Activated T-helper 1 cell treated with anti-CD3 and anti-CD28 coated beads, Interleukin-12 subunit alpha, Interleukin-12 subunit beta, Interleukin-2, Interleukin-4 antibody, amounts not matched to agents 30 ng/mL and 10 ng/mL and 1 ng/mL, durations not matched to agents 14 hours and 24 hours and 36 hours (primary cell): ENCODE measurements around the gene MLLT6. TPM values are rescaled to one million over a fixed set of nuclear protein-coding genes. Genes with fewer than 3 reads are reported as not detected.

Source experiments
- DNase-seq: peaks from one replicate; pipeline ENCODE4 v3.0.0; 2021; ENCODE audit warnings: low spot score
- H3K27ac Mint-ChIP-seq: one replicate; pipeline ENCODE4 v1.8.0; 2021; ENCODE audit warnings: mild to moderate bottlenecking, mixed read lengths
- H3K27me3 Mint-ChIP-seq: one replicate; pipeline ENCODE4 v1.8.0; 2022; ENCODE audit warnings: mild to moderate bottlenecking, moderate library complexity, mixed read lengths; ENCODE audit not compliant: insufficient read depth
- H3K36me3 Mint-ChIP-seq: one replicate; pipeline ENCODE4 v1.8.0; 2021; ENCODE audit warnings: low read depth, mixed read lengths
- H3K4me1 Mint-ChIP-seq: one replicate; pipeline ENCODE4 v1.8.0; 2021; ENCODE audit warnings: low read depth, mixed read lengths
- H3K4me3 Mint-ChIP-seq: one replicate; pipeline ENCODE4 v1.8.0; 2021; ENCODE audit warnings: mild to moderate bottlenecking, moderate library complexity, mixed read lengths
- H3K9me3 Mint-ChIP-seq: one replicate; pipeline ENCODE4 v1.8.0; 2021; ENCODE audit warnings: mixed read lengths
- intact Hi-C: fragments of 100-400 bp; cut with micrococcal nuclease; formaldehyde crosslinking; loops from one replicate; pipeline ENCODE4 v1.15.1; 2024
- total RNA-seq: library from RNA; stranded (reverse); gene quantifications from 2 replicates; pipeline ENCODE4 v1.2.3, GENCODE V29; 2022

The MLLT6 gene
- total RNA-seq, 1 donor from 2014 or later = 250 TPM

- H3K36me3 Mint-ChIP-seq = peaks cover 23% of the 10 kb centered on the region
- intact Hi-C loops = loop anchor here (1.0 kb wide), 2 partner anchors 22 to 54 kb away; partner anchors contain the start of gene PSMB3
Observed at GRCh38 chr17:38730526-38731379, 25.7 kb downstream of the MLLT6 start.

GRCh38 chr17:38731526-38732294 is 26.6 kb downstream of the MLLT6 start:
- H3K27ac Mint-ChIP-seq = peak overlapping the region; percentile 82
- intact Hi-C loops = loop anchor here (2.0 kb wide), 1 partner anchor 15 kb away; no protein-coding TSS in a partner anchor
- H3K27me3 Mint-ChIP-seq = peaks cover 2% of the 10 kb centered on the region
- H3K4me1 Mint-ChIP-seq = peaks cover 79% of the 10 kb centered on the region
- H3K4me3 Mint-ChIP-seq = peak overlapping the region; percentile 94
- no peaks in the 10 kb centered on the region for H3K9me3 Mint-ChIP-seq
- DNase-seq = no peak
- H3K36me3 Mint-ChIP-seq = peaks cover 23% of the 10 kb centered on the region

More at GRCh38 chr17:38730526-38731379, 25.7 kb downstream of the MLLT6 start:
- peaks cover 2% of the 10 kb centered on the region for H3K27me3 Mint-ChIP-seq
- peaks cover 87% of the 10 kb centered on the region for H3K4me1 Mint-ChIP-seq
- H3K27ac Mint-ChIP-seq = peak overlapping the region; percentile 97
- no peaks in the 10 kb centered on the region for H3K9me3 Mint-ChIP-seq
- peak overlapping the region; percentile 94 for H3K4me3 Mint-ChIP-seq
- DNase-seq = no peak

GRCh38 chr17:38732376-38733281 is 27.6 kb downstream of the MLLT6 start:
- H3K4me1 Mint-ChIP-seq = peaks cover 70% of the 10 kb centered on the region
- intact Hi-C loops = loop anchor here (2.0 kb wide), 1 partner anchor 14 kb away; no protein-coding TSS in a partner anchor
- peak overlapping the region; percentile 82 for H3K27ac Mint-ChIP-seq
- DNase-seq = no peak
- peak overlapping the region; percentile 94 for H3K4me3 Mint-ChIP-seq
- no peaks in the 10 kb centered on the region for H3K9me3 Mint-ChIP-seq
- peaks cover 22% of the 10 kb centered on the region for H3K36me3 Mint-ChIP-seq
- peaks cover 2% of the 10 kb centered on the region for H3K27me3 Mint-ChIP-seq

- H3K36me3 Mint-ChIP-seq = peaks cover 15% of the 10 kb centered on the region
- H3K4me1 Mint-ChIP-seq = peaks cover 62% of the 10 kb centered on the region
- DNase-seq = no peak
- no peaks in the 10 kb centered on the region for H3K9me3 Mint-ChIP-seq
- H3K27me3 Mint-ChIP-seq = peaks cover 2% of the 10 kb centered on the region
- intact Hi-C loops = loop anchor here (2.0 kb wide), 1 partner anchor 13 kb away; no protein-coding TSS in a partner anchor
- peak overlapping the region; percentile 24 for H3K4me3 Mint-ChIP-seq
- peak overlapping the region; percentile 88 for H3K27ac Mint-ChIP-seq
Observed at GRCh38 chr17:38733282-38733981, 28.4 kb downstream of the MLLT6 start.

- Mint-ChIP-seq H3K36me3 (peaks cover 15% of the 10 kb centered on the region), H3K4me3 (peak overlapping the region; percentile 51), H3K9me3 (no peaks in the 10 kb centered on the region), H3K27ac (peak overlapping the region; percentile 88), H3K27me3 (peaks cover 2% of the 10 kb centered on the region), H3K4me1 (peaks cover 54% of the 10 kb centered on the region)
- intact Hi-C loops = loop anchor here (2.0 kb wide), 1 partner anchor 13 kb away; no protein-coding TSS in a partner anchor
- no peak for DNase-seq
Observed at GRCh38 chr17:38733982-38734973, 29.2 kb downstream of the MLLT6 start.

GRCh38 chr17:38735161-38735997 is 30.3 kb downstream of the MLLT6 start:
- peak; percentile 59 for DNase-seq
- peaks cover 49% of the 10 kb centered on the region for H3K4me1 Mint-ChIP-seq
- intact Hi-C loops = loop anchor here (1.0 kb wide), 1 partner anchor 58 kb away; no protein-coding TSS in a partner anchor
- H3K9me3 Mint-ChIP-seq = no peaks in the 10 kb centered on the region
- no peak overlapping the region for H3K4me3 Mint-ChIP-seq
- H3K27me3 Mint-ChIP-seq = peaks cover 2% of the 10 kb centered on the region
- peak overlapping the region; percentile 61 for H3K27ac Mint-ChIP-seq
- H3K36me3 Mint-ChIP-seq = peaks cover 15% of the 10 kb centered on the region

GRCh38 chr17:38738007-38738662 is 33.1 kb downstream of the MLLT6 start:
- Mint-ChIP-seq H3K27me3 (peaks cover 2% of the 10 kb centered on the region), H3K27ac (no peak overlapping the region)
- intact Hi-C loops = no loop called here

GRCh38 chr17:38738686-38739085 is 33.6 kb downstream of the MLLT6 start:
- intact Hi-C loops = no loop called here
- Mint-ChIP-seq H3K4me1 (peaks cover 37% of the 10 kb centered on the region), H3K27ac (no peak overlapping the region), H3K36me3 (peaks cover 3% of the 10 kb centered on the region), H3K27me3 (peaks cover 2% of the 10 kb centered on the region), H3K4me3 (no peak overlapping the region), H3K9me3 (no peaks in the 10 kb centered on the region)
- no peak for DNase-seq

More at GRCh38 chr17:38738007-38738662, 33.1 kb downstream of the MLLT6 start:
- Mint-ChIP-seq H3K36me3 (peaks cover 3% of the 10 kb centered on the region), H3K4me3 (no peak overlapping the region), H3K9me3 (no peaks in the 10 kb centered on the region), H3K4me1 (peaks cover 37% of the 10 kb centered on the region)
- no peak for DNase-seq

- H3K27me3 Mint-ChIP-seq = peaks cover 2% of the 10 kb centered on the region
- H3K9me3 Mint-ChIP-seq = no peaks in the 10 kb centered on the region
- peaks cover 2% of the 10 kb centered on the region for H3K36me3 Mint-ChIP-seq
- DNase-seq = no peak
- intact Hi-C loops = no loop called here
- H3K4me3 Mint-ChIP-seq = no peak overlapping the region
- H3K4me1 Mint-ChIP-seq = peaks cover 32% of the 10 kb centered on the region
- H3K27ac Mint-ChIP-seq = peak overlapping the region; percentile 34
Observed at GRCh38 chr17:38739305-38739704, 34.2 kb downstream of the MLLT6 start.

GRCh38 chr17:38740044-38740443 is 35.0 kb downstream of the MLLT6 start:
- Mint-ChIP-seq H3K27ac (no peak overlapping the region), H3K36me3 (no peaks in the 10 kb centered on the region), H3K9me3 (no peaks in the 10 kb centered on the region), H3K27me3 (peaks cover 2% of the 10 kb centered on the region), H3K4me1 (peaks cover 24% of the 10 kb centered on the region), H3K4me3 (no peak overlapping the region)
- intact Hi-C loops = loop anchor here (10.0 kb wide), 1 partner anchor 1385 kb away; no protein-coding TSS in a partner anchor
- DNase-seq = no peak
